HepG2 (cell line): ENCODE results near the gene GNB1. TPM values are rescaled to one million over a fixed set of nuclear protein-coding genes. Genes with fewer than 3 reads are reported as not detected.

Source experiments
- ATAC-seq: fragments of 200-7000 bp; cut with Tn5 transposase; 3 replicates; pipeline ENCODE4 v1.9.1; 2020; ENCODE audit warnings: mild to moderate bottlenecking, moderate library complexity
- BruUV-seq: library from RNA; stranded (reverse); fragments of 400-500 nt; replicated peaks from 2 replicates; lab custom pipeline; 2021; lab: Mats Ljungman, UMichigan
- CTCF ChIA-PET: fragments of 300-600 bp; formaldehyde crosslinking; extraction: SDS; loops from one replicate; lab custom pipeline; 2021; ENCODE audit warnings: low total read pairs, inconsistent platforms, low intra/inter-chr PET ratio; lab: Yijun Ruan, JAX
- POLR2A ChIA-PET: fragments of 350-600 bp; sonication (Branson Sonifier 250); formaldehyde crosslinking; loops from one replicate; lab custom pipeline; 2020; ENCODE audit warnings: antibody characterized with exemption, inconsistent platforms; lab: Yijun Ruan, JAX
- DNase-seq: peaks from one replicate; pipeline ENCODE4 v3.0.0-alpha.2; 2015; ENCODE audit warnings: low spot score
- FAIRE-seq: peaks from 3 replicates; lab custom pipeline; 2011; peaks lifted over from hg19 to GRCh38; lab: Jason Lieb, UNC
- H2AFZ ChIP-seq: one replicate; pipeline ENCODE4 v1.6.1; 2011; ENCODE audit warnings: low read length, inconsistent platforms
- H3K27ac ChIP-seq: fragments of 300-600 bp; 3 replicates; pipeline ENCODE4 v1.8.0; 2011; ENCODE audit warnings: mixed run types, mild to moderate bottlenecking, mixed read lengths, low read length, inconsistent platforms; ENCODE audit not compliant: insufficient read depth; ENCODE audit errors: extremely low read length
- H3K27me3 ChIP-seq, 2 experiments: fragments of 200-600 bp in 1 of 2; 2 replicates in 1 of 2; 3 replicates in 1 of 2; pipeline versions ENCODE4 v1.6.0 to v1.8.0; 2011; ENCODE audit warnings: low read length in 2 of 2, mild to moderate bottlenecking in 2 of 2, moderate library complexity in 2 of 2, inconsistent platforms in 1 of 2; ENCODE audit not compliant: insufficient read depth in 2 of 2, control insufficient read depth in 1 of 2
- H3K36me3 ChIP-seq, 2 experiments: fragments of 200-600 bp in 1 of 2; replicated peaks in 1 of 2; 2 replicates in 1 of 2; 3 replicates in 1 of 2; pipeline versions ENCODE4 v1.5.1 to v1.8.0; 2011; ENCODE audit warnings: low read length in 2 of 2, inconsistent platforms in 1 of 2; ENCODE audit not compliant: insufficient read depth in 2 of 2, control insufficient read depth in 1 of 2
- H3K4me1 ChIP-seq: 2 replicates; pipeline ENCODE4 v1.5.1; 2012; ENCODE audit warnings: low read length, inconsistent platforms; ENCODE audit not compliant: insufficient read depth
- H3K4me2 ChIP-seq: 2 replicates; pipeline ENCODE4 v1.6.0; 2011; ENCODE audit warnings: low read depth, low read length, inconsistent platforms
- H3K4me3 ChIP-seq, 3 experiments: fragments of 200-600 bp in 1 of 3; sonication (generic), shearing (Covaris generic) in 1 of 3; replicated peaks in 1 of 3; 2 replicates each; pipeline ENCODE4 v1.5.1; 2011 to 2016; ENCODE audit warnings: low read length in 3 of 3, inconsistent platforms in 2 of 3, low read depth in 2 of 3, mild to moderate bottlenecking in 2 of 3, control low read depth in 1 of 3, mixed read lengths in 1 of 3; ENCODE audit not compliant: insufficient read depth in 1 of 3
- H3K79me2 ChIP-seq: one replicate; pipeline ENCODE4 v1.6.1; 2011; ENCODE audit warnings: low read length, inconsistent platforms; ENCODE audit not compliant: insufficient read depth
- H3K9ac ChIP-seq: 2 replicates; pipeline ENCODE4 v1.6.0; 2011; ENCODE audit warnings: mild to moderate bottlenecking, low read depth, low read length, inconsistent platforms; ENCODE audit not compliant: insufficient read depth
- H3K9me3 ChIP-seq: 2 replicates; pipeline ENCODE4 v1.5.1; 2012; ENCODE audit warnings: mild to moderate bottlenecking, low read length
- H4K20me1 ChIP-seq: 2 replicates; pipeline ENCODE4 v1.6.0; 2011; ENCODE audit warnings: inconsistent platforms, mild to moderate bottlenecking, low read length, moderate library complexity; ENCODE audit not compliant: insufficient read depth
- CCDC6 ChIP-seq: sonication (generic); formaldehyde crosslinking; IDR thresholded peaks from 2 replicates; pipeline ENCODE4 v1.8.1; 2022; ENCODE audit warnings: mild to moderate bottlenecking, missing genetic modification reagents, moderate library complexity
- EED ChIP-seq: sonication (generic); formaldehyde crosslinking; IDR thresholded peaks from 2 replicates; pipeline ENCODE4 v1.5.0; 2020; ENCODE audit warnings: mild to moderate bottlenecking, missing genetic modification reagents
- ISX ChIP-seq: sonication (generic); formaldehyde crosslinking; conservative IDR thresholded peaks from 2 replicates; pipeline ENCODE4 v1.5.0; 2020; ENCODE audit warnings: missing genetic modification reagents
- NFE2L1 ChIP-seq: sonication (generic); formaldehyde crosslinking; IDR thresholded peaks from 2 replicates; pipeline ENCODE4 v1.4.0; 2020; ENCODE audit warnings: missing genetic modification reagents, mild to moderate bottlenecking, borderline replicate concordance
- TGIF2 ChIP-seq: IDR thresholded peaks from 2 replicates; pipeline ENCODE4 v1.6.1; 2016; ENCODE audit warnings: control low read depth, missing compliant biosample characterization
- ZBTB20 ChIP-seq: sonication (generic); formaldehyde crosslinking; IDR thresholded peaks from 2 replicates; pipeline ENCODE4 v1.8.1; 2023; ENCODE audit warnings: missing genetic modification reagents, low read depth, mild to moderate bottlenecking, borderline replicate concordance
- ZBTB3 ChIP-seq: sonication (generic); formaldehyde crosslinking; IDR thresholded peaks from 2 replicates; pipeline ENCODE4 v1.4.0; 2020; ENCODE audit warnings: low read depth, mild to moderate bottlenecking, moderate library complexity, missing genetic modification reagents, borderline replicate concordance
- ZFP90 ChIP-seq: sonication (generic); formaldehyde crosslinking; IDR thresholded peaks from 2 replicates; pipeline ENCODE4 v1.8.0; 2022; ENCODE audit warnings: missing genetic modification reagents, mild to moderate bottlenecking, inconsistent platforms, borderline replicate concordance
- ZNF382 ChIP-seq: sonication (generic); formaldehyde crosslinking; IDR thresholded peaks from 2 replicates; pipeline ENCODE4 v1.5.0; 2020; ENCODE audit warnings: missing genetic modification reagents, mild to moderate bottlenecking, borderline replicate concordance
- ZNF557 ChIP-seq: sonication (generic); formaldehyde crosslinking; IDR thresholded peaks from 2 replicates; pipeline ENCODE4 v1.4.0; 2020; ENCODE audit warnings: missing genetic modification reagents
- ZNF576 ChIP-seq: sonication (generic); formaldehyde crosslinking; IDR thresholded peaks from 2 replicates; pipeline ENCODE4 v1.4.0; 2020; ENCODE audit warnings: mild to moderate bottlenecking, missing genetic modification reagents
- ZNF652 ChIP-seq: IDR thresholded peaks from 2 replicates; pipeline ENCODE4 v1.6.1; 2016; ENCODE audit warnings: low read depth, borderline replicate concordance
- ZNF878 ChIP-seq: sonication (generic); formaldehyde crosslinking; IDR thresholded peaks from 2 replicates; pipeline ENCODE4 v1.8.1; 2023; ENCODE audit warnings: mild to moderate bottlenecking, missing genetic modification reagents, moderate library complexity
- ZNF879 ChIP-seq: sonication (generic); formaldehyde crosslinking; IDR thresholded peaks from 2 replicates; pipeline ENCODE4 v1.8.1; 2023; ENCODE audit warnings: missing genetic modification reagents
- WGBS: methylation state at CpG from one replicate; pipeline ENCODE4 v1.1.6; 2017; ENCODE audit warnings: low lambda C conversion rate; 5-methylcytosine and 5-hydroxymethylcytosine counted together
- in situ Hi-C: cut with HindIII; loops from 2 replicates; pipeline ENCODE4 v1.10.0; 2017; ENCODE audit warnings: low pct_unique_long_range_greater_than_20kb; ENCODE audit not compliant: extremely low pct_ligation_motif_present
- intact Hi-C: fragments of 100-400 bp; cut with micrococcal nuclease; formaldehyde crosslinking; loops from one replicate; pipeline ENCODE4 v1.10.0; 2022; ENCODE audit not compliant: unreplicated experiment
- polyA plus RNA-seq, 8 experiments: library from polyadenylated mRNA; depleted of rRNA in 3 of 8; stranded (reverse) in 7 of 8; unstranded in 1 of 8; fragments of >200 nt; fragmentation: Illumina TruSeq in 4 of 8; extraction: Trizol in 4 of 8; gene quantifications; 2 replicates each; pipeline versions ENCODE4 v1.2.1 to v1.2.3, GENCODE V29; 2011 to 2016; ENCODE audit warnings: low read depth in 4 of 8, missing spikeins in 1 of 8, mixed read lengths in 1 of 8; ENCODE audit not compliant: insufficient read depth in 1 of 8
- total RNA-seq, 5 experiments: library from RNA; depleted of rRNA; stranded (reverse); fragments of >200 nt; fragmentation: Illumina TruSeq; extraction: Trizol; gene quantifications; 2 replicates each; pipeline ENCODE4 v1.2.3, GENCODE V29; 2016; ENCODE audit warnings: low read depth in 1 of 5
- TF ChIP-seq, protein P1 (sequence below): sonication (generic); formaldehyde crosslinking; IDR thresholded peaks from 2 replicates; pipeline ENCODE4 v1.4.0; 2020; ENCODE audit warnings: mild to moderate bottlenecking, missing genetic modification reagents
- TF ChIP-seq, protein P2 (sequence below): sonication (generic); formaldehyde crosslinking; IDR thresholded peaks from 2 replicates; pipeline ENCODE4 v1.4.0; 2020; ENCODE audit warnings: missing genetic modification reagents

Gene GNB1
- total and polyA plus RNA-seq, 2 of the 13 experiments (the other 11 are each of a cell fraction or from before 2014, with no cell fraction given): 66.2 to 327 TPM

DNA sequence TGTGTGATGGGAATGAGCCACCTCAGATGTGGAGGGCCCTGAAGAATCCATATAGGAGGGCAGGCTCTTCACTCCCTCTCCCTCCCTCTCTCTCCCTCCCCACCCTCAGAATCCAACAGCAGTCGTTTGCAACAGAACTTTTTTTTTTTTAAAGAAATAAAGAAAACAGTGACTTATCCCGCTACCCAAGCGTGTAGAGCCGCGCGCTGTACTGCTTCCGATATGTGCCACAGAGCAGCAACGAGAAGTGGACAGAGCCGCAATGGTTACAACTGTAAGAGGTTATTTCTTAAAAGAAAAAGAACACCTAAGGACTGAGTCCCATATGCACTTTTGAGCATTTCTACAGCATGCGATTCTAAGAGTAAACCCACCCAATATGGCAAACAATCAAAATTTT lies 105.2 kb downstream of the GNB1 start:
- DNase-seq (no peak), ATAC-seq (no peak), FAIRE-seq (no peak)
- WGBS: 97% methylated on average over 10 of the region's 10 CpGs
- no peak overlapping the region for H3K4me3 ChIP-seq
- H4K20me1 ChIP-seq: no peaks in the 10 kb centered on the region
- no peak overlapping the region for H3K27ac ChIP-seq
- H3K36me3 ChIP-seq: peaks cover 34 to 57% of the 10 kb centered on the region in 2 experiments
- intact Hi-C loops (no loop called here), in situ Hi-C loops (loop anchor here (10.0 kb wide), 1 partner anchor 119 kb away; no protein-coding TSS in a partner anchor)
- ChIA-PET CTCF (no interaction called here), POLR2A (no interaction called here)
- H3K9ac ChIP-seq: no peak overlapping the region
- H3K79me2 ChIP-seq: no peaks in the 10 kb centered on the region
- peaks cover 29% of the 10 kb centered on the region for H3K4me1 ChIP-seq
- no peak overlapping the region for H2AFZ ChIP-seq
- no peak overlapping the region for H3K4me2 ChIP-seq
- no peaks in the 10 kb centered on the region for H3K9me3 ChIP-seq
- BruUV-seq: no TSS peak
- no peaks in the 10 kb centered on the region for H3K27me3 ChIP-seq
- TF ChIP-seq ZNF879 (CRISPR knock-in tag) (no peak), ZBTB3 (CRISPR knock-in tag) (no peak), ZNF878 (CRISPR knock-in tag) (no peak), ZNF576 (CRISPR knock-in tag) (no peak), ZBTB20 (CRISPR knock-in tag) (no peak), TGIF2 (CRISPR knock-in tag) (no peak), NFE2L1 (CRISPR knock-in tag) (no peak), EED (CRISPR knock-in tag) (no peak), ZNF557 (no peak), ZNF652 (CRISPR knock-in tag) (no peak), CCDC6 (CRISPR knock-in tag) (no peak), ISX (CRISPR knock-in tag) (no peak), ZNF382 (CRISPR knock-in tag) (no peak), ZFP90 (CRISPR knock-in tag) (no peak)
- TF ChIP-seq, protein P1, sequence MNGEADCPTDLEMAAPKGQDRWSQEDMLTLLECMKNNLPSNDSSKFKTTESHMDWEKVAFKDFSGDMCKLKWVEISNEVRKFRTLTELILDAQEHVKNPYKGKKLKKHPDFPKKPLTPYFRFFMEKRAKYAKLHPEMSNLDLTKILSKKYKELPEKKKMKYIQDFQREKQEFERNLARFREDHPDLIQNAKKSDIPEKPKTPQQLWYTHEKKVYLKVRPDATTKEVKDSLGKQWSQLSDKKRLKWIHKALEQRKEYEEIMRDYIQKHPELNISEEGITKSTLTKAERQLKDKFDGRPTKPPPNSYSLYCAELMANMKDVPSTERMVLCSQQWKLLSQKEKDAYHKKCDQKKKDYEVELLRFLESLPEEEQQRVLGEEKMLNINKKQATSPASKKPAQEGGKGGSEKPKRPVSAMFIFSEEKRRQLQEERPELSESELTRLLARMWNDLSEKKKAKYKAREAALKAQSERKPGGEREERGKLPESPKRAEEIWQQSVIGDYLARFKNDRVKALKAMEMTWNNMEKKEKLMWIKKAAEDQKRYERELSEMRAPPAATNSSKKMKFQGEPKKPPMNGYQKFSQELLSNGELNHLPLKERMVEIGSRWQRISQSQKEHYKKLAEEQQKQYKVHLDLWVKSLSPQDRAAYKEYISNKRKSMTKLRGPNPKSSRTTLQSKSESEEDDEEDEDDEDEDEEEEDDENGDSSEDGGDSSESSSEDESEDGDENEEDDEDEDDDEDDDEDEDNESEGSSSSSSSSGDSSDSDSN: no peak
- TF ChIP-seq, protein P2, sequence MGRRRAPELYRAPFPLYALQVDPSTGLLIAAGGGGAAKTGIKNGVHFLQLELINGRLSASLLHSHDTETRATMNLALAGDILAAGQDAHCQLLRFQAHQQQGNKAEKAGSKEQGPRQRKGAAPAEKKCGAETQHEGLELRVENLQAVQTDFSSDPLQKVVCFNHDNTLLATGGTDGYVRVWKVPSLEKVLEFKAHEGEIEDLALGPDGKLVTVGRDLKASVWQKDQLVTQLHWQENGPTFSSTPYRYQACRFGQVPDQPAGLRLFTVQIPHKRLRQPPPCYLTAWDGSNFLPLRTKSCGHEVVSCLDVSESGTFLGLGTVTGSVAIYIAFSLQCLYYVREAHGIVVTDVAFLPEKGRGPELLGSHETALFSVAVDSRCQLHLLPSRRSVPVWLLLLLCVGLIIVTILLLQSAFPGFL (CRISPR knock-in tag): no peak
